Stimulated activated naive CD4-positive, alpha-beta T cell treated with Interleukin-2 at 50 U/mL for 16 hours (primary cell): ENCODE data around the gene CASP4.
A peak's percentile ranks its signal among the peaks of the same experiment; 100 is the strongest.
"Not testable (repeated sequence)": the region's sequence is repeated elsewhere in the genome, so short reads cannot be mapped to it uniquely, and the experiment has no call there.

ENCODE experiments used
- DNase-seq: peaks from one replicate; lab custom pipeline; 2025; lab: John Stamatoyannopoulos, UW

Gene CASP4

DNA sequence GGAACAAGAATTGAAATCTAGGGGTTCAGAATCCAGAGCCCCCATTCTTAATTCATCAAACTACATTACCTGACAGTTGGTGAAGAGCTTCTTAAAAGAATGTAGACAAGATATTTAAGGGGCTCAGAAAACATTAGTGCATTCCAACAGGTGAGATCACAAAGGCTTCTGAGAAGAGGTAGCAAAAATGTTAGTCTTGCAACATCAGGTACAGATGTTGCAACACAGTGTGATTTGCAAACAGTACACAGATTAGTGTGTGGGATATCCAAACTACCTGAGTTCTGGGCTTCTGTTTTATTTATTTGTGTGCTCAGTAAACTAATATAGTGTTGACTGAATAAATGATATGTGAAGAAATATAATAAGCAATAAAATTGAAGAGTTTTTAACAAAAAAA, 11.8 kb downstream of the CASP4 start:
- DNase-seq, result no peak

DNA sequence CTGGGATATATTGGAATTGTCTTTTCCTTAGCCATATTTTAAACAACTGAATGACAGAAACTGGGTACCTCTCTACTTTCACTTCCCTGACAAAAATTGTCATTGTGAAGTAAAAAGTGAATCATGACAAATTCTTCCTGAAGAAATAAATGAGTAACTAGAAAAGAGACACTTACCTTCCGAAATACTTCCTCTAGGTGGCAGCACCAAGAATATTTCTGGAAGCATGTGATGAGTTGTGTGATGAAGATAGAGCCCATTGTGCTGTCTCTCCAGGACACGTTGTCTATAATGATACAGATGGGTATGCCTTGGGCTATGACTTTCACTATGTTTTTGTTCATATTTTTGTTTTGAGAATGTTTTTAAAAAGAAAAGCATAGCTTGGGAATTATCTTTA, 21.5 kb downstream of the CASP4 start:
- no peak for DNase-seq

DNA sequence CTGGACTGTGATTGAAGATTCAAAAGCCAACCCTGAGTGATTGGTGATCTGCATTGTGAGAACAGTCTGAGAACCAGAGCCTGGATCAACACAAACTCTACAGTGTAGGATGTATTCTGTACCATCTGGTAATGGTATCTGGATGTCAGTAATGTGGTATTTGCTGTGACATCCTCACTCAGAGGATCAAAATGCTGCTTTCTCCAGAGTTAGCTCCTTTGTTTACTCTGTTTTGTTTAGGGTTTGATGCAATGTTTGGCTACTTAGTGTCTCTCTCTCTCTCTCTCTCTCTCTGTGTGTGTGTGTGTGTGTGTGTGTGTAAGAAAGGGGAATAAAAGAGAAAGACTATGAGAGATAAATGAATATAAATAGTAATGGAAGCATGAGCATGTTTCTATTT, 24.3 kb downstream of the CASP4 start:
- no peak for DNase-seq

DNA sequence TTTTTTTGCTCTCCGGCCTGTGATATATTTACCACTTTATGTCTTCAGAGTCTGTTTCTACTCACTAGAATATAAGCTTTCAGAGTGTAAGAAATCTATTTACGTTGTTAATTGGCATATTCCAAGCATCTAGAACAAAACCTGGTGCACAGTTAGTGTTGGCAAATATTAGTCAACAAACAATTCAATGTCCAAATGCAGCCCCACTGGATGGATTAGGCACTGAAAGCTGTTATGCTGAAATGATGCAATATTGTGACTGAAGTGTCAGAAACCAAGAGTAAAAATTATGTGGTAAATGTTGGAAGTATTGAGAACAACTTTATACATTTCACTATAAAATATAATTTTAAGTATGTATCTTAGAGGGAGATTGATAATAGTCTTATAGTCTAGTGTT, 24.8 kb downstream of the CASP4 start:
- DNase-seq, result no peak

DNA sequence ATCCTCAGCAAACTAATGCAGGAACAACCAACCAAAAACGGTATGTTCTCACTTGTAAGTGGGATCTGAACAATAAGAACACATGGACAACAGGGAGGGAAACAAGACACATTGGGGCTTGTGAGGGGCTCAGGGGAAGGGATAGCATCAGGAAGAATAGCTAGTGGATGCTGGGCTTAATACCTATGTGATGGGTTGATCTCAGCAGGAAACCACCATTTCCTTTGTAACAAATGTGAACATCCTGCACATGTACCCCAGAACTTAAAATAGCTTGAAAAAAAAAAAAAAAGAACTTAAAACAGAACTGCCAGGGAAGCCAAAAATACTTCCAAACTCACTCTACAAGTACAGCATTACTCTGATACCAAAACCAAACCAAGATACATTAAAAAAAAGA, 33.8 kb downstream of the CASP4 start:
- DNase-seq, result no peak

DNA sequence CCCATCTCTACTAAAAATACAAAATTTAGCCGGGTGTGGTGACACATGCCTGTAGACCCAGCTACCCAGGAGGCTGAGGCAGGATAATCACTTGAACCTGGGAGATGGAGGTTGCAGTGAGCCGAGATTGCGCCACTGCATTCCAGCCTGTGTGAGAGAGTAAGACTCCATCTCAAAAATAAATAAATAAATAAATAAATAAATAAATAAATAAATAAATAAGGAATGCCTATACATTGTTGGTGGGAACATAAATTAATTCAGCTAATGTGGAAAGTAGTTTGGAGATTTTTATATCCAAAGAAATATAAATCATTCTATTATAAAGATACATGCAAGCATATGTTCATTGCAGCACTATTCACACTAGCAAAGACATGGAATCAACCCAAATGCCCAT, 34.3 kb downstream of the CASP4 start:
- not testable (repeated sequence) for DNase-seq

DNA sequence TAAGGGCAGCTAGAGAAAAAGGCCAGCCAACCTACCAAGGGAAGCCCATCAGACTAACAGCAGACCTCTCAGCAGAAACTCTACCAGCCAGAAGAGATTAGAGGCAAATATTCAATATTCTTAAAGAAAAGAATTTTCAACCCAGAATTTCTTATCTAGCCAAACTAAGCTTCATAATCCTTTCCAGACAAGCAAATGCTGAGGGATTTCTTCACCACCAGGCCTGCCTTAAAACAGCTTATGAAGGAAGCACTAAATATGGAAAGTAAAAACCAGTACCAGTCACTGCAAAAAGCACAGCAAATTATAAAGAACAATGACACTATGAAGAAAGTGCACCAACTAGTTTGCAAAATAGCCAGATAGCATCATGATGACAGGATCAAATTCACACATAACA, 39.6 kb downstream of the CASP4 start:
- no peak for DNase-seq

DNA sequence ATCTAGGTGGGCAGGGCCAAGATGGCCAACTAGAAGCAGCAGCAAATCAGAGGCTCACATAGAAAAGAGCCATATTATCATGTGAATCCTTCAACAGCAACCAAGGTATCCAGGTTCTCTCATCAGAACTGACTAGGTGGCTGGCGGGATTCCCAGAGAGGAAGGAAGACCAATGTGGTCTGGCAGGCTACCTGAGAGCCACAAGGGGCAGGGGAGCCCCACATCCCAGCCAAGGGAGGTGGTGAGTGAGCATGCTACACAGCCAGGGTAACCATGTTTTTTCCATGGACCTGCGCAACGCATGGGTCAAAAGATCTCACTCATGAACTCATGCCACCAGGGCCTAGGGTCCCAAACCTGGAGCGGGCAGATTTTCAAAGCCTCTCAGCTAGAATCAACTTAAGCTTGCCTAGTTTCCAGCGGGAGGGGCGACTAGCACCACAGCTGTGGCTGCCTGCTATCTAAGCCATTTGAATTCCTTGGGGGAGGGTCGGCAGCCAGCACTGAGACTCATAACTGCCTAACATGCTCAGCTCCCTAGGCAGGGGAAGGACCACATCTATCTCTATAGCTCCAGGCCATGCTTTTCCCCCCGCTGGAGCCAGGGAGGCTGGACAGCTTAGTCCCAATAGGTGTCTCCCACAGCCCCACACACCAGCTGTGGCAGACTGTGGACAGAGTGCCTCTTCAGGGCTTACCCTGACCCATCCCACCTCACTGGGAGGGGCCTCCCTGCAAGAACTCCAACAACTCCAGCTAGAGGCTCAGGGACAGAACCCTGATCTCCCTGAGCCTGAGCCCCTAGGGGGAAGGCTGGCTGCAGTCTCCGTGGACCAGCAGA, 41.4 kb downstream of the CASP4 start:
- no peak for DNase-seq

DNA sequence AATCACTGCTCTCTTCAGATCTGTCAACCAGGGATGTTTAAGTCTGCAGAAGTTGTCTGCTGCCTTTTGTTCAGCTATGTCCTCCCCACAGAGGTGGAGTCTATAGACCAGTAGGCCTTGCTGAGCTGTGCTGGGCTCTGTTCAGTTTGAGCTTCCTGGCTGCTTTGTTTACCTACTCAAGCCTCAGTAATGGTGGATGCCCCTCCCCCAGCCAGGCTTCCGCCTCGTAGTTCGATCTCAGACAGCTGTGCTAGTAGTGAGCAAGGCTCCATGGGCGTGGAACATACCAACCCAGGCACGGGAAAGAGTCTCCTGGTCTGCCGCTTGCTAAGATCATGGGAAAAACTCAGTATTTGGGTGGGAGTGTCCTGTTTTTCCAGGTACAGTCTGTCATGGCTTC, 42.5 kb downstream of the CASP4 start:
- DNase-seq, result no peak

DNA sequence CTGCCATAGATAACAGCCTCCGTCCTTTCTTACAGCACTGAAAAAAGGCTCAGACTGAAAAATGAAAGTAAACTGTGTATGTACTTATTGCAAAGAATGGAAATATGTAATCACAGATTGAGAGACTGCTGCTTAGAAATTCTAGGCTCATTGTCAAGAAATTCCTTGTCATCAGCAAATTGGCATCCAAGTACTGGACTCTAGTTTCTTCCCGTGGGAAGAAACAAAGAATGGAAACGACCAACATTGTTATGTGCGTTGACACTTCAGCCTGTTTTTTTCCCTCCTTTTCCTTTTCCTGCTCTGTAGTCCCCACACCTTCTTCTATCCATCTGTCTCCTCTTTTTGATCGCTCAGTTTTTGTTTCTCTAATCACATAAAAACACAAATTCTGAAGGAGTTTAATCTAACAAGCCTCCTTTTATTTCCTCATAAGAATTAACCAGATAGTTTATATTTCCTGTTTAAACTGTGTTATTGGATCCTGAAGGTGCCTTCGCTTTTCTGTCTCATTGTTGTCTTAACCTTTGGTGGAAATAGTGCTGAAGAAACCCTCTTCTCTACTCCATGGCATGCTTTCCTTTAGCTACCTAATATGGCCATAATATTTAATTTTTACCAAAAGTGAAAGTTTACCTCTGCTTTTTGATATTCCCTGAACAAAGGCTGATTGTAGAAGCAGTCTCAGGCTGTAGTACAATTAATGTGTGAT, 50.1 kb downstream of the CASP4 start:
- DNase-seq, result no peak

DNA sequence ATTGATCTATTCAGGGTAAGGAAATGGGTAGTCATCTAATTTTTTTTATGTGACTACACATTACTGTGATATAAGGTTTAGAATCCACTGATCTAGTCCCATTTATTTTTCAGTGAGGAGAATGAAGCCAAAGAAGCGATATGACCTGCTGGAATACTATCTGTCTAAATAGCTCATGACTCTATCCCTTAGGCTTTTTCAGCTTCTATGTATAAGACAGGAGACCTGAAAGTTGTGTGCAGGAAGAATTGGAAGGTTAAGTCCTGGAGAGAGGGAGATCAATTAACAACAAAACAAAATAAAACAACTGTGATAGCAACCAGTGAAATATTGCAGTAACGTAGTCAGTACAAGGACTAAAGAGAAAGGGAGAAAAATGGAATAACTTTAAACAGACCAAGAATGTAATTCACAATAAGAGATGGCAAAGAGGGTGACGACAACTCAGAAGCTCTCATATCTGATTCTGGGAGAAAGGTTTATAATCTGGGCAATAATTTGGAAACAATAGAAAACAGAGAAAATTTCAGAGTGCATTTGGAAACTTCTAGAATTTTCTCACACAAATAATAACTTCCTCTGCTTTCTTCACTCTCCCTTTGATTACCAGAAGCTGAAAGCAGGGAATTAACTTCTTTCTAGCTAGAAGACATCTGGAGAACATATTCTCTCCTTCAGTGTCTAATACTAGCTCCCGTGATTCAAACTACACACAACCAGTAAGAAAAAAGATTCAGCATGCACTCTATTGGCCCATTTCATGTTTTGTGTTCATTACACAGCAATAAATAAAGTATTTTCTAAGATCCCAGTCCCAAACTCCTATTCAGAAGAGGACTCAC, 50.9 kb downstream of the CASP4 start:
- DNase-seq, result no peak

DNA sequence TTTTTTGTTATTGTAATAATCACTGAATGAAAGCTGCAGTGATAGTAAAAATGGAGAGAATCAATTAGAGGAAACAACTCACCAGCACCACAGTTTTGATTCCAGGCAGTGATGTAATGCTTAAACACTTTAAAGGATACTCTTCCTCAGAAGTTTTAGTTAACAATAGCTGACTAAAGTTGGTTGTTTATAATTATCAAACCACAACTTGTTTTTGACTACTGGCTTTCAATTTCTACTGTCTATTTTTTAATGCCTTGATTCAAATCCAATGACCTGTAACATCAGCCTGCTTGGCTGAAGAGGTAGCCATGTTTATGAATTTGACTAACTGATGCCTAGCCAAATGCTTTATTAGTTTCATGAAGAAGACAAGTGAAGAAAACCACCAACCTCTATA, 51.9 kb downstream of the CASP4 start:
- no peak for DNase-seq

DNA sequence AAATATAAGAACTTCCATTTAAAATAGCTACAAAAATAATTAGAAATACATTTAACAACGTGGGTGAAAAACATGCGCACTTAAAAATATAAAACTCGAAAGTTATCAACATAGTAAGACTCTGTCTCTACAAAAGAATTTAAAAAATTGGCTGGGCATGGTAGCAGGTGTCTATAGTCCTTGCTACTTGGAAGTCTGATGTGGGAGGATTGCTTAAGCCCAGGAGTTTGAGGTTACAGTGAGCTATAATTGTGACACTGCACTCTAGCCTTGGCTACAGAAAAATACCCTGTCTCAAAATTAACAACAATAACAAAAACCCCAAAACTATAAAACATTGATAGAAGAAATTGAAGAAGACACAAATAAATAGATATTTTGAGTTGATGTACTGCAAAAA, 56.3 kb downstream of the CASP4 start:
- DNase-seq, result no peak

DNA sequence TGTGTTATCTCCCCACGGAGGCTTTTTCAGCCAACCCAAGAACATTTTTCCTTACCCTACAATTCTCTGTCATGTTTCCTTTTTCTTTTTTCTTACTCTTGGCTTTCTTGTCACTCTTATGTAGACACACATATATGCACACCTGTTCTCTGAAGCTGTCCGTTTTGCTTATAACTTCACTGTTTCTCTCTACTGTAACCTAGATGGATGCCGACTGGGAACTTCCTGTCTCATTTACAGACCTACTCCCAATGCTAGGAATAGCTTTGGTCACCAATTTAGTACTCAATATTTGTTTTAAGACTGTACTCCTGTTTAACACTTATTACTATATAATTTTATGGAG, 60.2 kb downstream of the CASP4 start:
- DNase-seq, result no peak

DNA sequence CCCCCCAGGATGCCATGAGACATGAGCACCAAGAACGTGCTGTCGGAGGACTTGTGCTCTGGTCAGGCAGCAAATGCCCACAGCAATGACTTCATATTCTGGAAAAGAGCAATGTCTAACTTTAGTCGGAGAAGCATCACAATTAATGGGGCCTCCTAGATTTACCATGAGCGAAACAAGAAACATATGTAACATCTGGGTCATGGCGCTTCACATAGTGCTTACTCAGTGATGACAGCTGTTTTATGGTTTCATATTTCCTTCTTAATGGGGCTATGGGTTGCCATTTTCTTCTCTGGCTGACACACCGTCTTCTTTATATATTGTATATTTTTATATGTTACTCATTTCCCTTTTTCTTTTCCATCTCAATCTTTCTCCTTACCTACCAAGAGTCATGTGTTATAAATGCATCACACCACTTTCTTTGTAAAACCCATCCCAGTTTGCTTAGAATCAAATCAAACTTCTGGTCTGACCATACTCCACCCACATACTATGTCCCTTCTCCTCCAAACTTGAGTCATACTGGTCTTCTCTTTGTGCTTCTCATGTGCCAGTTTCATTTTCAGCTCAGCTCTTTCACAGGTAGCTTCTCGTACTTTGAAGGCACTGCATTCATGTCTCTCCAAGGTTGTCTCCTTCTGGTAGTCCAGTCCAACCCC, 60.7 kb downstream of the CASP4 start:
- DNase-seq, result peak; percentile 1

DNA sequence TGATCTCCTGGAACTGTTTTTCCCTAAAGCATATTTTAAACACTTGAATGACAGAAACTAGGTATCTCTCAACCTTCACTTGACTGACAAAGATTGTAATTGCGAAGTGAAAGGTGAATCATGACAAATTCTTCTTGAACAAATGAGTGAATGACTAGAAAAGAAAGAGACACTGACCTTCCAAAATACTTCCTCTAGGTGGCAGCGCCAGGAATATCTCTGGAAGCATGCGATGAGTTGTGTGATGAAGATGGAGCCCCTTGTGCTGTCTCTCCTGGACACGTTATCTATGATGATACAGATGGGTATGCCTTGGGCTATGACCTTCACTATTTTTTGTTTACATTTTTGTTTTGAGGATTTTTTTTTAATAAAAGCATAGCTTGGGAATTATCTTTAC, 63.1 kb downstream of the CASP4 start:
- DNase-seq, result no peak

DNA sequence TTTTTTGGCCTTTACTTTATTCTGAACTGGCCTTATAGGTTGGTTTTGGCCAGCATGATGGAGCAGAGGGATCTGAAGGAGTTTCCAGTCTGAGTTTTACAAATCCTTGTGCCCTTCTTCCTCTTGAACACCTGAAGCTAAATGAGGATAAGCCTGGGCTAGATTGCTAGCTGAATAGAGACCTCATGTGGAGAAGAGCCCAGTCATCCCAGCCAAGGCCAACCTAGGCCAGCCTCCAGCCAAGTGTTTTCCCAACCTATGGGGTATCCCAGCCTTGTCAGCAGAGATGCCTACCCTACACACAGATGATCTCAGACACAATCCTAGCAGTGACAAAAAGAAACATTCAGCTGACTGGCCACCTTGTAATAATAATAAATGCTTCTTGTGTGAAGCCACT, 69.1 kb downstream of the CASP4 start:
- no peak for DNase-seq

DNA sequence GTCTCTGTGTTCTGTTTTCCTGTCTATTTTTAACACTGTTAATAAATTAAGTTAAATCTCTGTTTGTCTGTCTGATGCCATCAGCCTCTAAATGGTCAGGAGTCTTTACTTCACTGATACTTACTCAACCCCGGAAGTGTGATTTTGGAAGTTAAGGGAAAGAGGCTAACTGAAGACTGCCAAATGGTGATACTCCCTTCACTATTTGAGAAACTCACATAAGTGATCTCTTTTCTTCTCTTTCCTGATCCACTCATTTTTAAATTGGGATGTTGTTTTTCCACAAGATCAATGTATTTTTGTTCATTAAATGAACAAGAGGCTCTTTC, 69.7 kb downstream of the CASP4 start:
- no peak for DNase-seq

DNA sequence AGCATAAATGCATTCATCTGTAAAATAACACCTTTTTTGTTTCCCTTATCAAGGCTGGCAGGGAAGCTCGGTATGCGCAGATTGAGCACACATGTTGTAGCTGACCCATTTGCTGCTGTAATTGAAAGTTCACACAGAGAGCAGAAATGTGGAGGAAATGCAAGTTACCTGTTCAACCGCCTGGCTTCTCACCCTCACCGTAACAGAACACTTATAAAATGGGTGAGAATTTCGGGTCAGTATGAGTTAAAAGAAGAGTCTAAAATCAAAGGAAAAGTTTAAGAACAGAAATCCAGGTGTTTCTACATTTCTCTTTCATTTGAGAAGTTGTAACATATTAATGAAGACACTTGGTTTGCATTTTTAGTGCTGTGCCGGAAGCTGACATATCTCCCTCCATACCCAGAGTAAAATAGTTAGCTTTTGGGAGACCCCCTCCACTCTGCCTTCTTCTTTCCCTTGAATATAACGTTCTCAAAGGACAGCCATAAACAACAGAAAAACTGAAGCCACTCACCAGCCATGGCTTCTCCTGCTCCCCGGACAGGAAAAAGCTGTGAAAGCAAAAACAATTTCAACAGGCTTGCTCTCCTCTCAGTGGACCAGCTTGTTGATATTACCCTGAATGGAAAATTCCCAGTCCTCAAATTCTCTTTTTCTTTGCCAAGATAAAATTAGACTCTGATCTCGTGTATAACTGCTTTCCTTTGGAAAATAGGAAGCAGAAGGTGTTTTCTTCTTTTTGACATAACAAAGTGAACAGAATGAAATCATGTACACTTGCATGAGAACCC, 70.3 kb downstream of the CASP4 start, which contains the start of gene CASP12:
TSS of gene CASP12 (minus strand) at position 570 of the 794 bp plus-strand sequence.
- no peak for DNase-seq

DNA sequence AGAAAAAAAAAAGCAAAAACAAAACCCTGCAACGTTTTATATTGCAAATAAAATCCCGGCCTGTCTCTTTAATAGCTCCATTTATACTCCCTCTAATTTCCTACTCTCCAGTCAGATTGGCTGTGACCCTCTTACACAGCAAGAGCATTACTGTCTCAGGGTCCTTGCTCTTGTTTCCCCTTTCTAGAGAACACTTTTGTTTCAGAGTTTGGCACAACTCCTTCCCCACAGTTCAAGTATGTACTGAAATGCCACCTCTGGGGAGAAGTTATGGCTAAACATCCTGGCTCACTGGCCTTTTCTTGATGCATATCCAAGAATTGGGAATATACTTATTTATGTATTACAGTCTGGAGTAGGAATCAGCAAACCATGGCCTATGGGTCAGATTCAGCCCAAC, 72.7 kb downstream of the CASP4 start:
- no peak for DNase-seq

DNA sequence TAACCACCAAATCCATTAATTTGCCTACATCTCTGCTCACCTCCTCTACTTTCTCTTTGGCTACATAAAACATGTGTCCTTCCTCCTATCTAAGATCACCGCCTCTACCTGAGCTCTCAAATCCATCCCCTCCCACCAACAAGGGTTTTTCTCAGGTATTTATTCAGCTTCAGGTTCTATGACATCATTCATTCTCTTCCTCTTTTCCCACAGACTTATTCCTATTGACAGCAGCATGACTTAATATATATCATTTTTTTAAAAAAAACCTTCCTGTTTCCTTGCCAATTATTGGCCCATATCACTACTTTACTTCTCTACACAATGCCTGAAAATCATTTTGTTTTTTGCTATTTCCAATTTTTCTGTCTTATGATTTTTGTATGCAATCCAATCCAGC, 74.5 kb downstream of the CASP4 start:
- no peak for DNase-seq
